COR-L47 (cell line): ENCODE measurements around the gene TEX47.
A peak's percentile ranks its signal among the peaks of the same experiment; 100 is the strongest.

Source experiments
- DNase-seq: peaks from one replicate; lab custom pipeline; 2025; lab: John Stamatoyannopoulos, UW

TEX47 gene

GRCh38 chr7:88795553-88795952 lies at the start of gene TEX47:
TSS of gene TEX47 (minus strand) at chr7:88795737. CDS start at chr7:88794942, 795 bp downstream.
- DNase-seq: no peak

GRCh38 chr7:88845091-88845490 lies 49.6 kb upstream of the TEX47 start:
- DNase-seq: no peak

- no peak for DNase-seq
Measured at GRCh38 chr7:88842201-88842600, 46.7 kb upstream of the TEX47 start.

- DNase-seq: peak; percentile 5
Measured at GRCh38 chr7:88835147-88835728, 39.7 kb upstream of the TEX47 start.

- DNase-seq: no peak
Measured at GRCh38 chr7:88826222-88826621, 30.7 kb upstream of the TEX47 start.

- DNase-seq: no peak
Measured at GRCh38 chr7:88818552-88818951, 23.0 kb upstream of the TEX47 start.

- no peak for DNase-seq
Measured at GRCh38 chr7:88806280-88807037, 10.9 kb upstream of the TEX47 start.

GRCh38 chr7:88801046-88801445 lies 5.5 kb upstream of the TEX47 start:
- DNase-seq: no peak

GRCh38 chr7:88792361-88792760 lies 3.2 kb downstream of the TEX47 start:
- DNase-seq: no peak

GRCh38 chr7:88791891-88792290 lies 3.6 kb downstream of the TEX47 start:
- DNase-seq: no peak

GRCh38 chr7:88789480-88790064 lies 6.0 kb downstream of the TEX47 start:
- no peak for DNase-seq

- DNase-seq: no peak
Measured at GRCh38 chr7:88787777-88788176, 7.8 kb downstream of the TEX47 start.

- DNase-seq: no peak
Measured at GRCh38 chr7:88775838-88776237, 19.7 kb downstream of the TEX47 start.

- DNase-seq: no peak
Measured at GRCh38 chr7:88772776-88773175, 22.8 kb downstream of the TEX47 start.

GRCh38 chr7:88771417-88771816 lies 24.1 kb downstream of the TEX47 start:
- no peak for DNase-seq

- no peak for DNase-seq
Measured at GRCh38 chr7:88761779-88762178, 33.8 kb downstream of the TEX47 start.

- no peak for DNase-seq
Measured at GRCh38 chr7:88760136-88760515, 35.4 kb downstream of the TEX47 start.

- DNase-seq: peak; percentile 2
Measured at GRCh38 chr7:88759230-88760135, 36.1 kb downstream of the TEX47 start, which contains the start of gene ZNF804B. TSS of gene ZNF804B (plus strand) at chr7:88759700. CDS start at chr7:88759977, 277 bp downstream.

GRCh38 chr7:88758381-88759229 lies 36.9 kb downstream of the TEX47 start:
- peak; percentile 14 for DNase-seq

GRCh38 chr7:88757371-88757770 lies 38.2 kb downstream of the TEX47 start:
- no peak for DNase-seq

GRCh38 chr7:88756802-88757201 lies 38.7 kb downstream of the TEX47 start:
- DNase-seq: no peak
